ENCODE data around the gene LRRC56. TPM values are rescaled to one million over a fixed set of nuclear protein-coding genes. Genes with fewer than 3 reads are reported as not detected.

Gene LRRC56
- total RNA-seq, 1 experiment from 2014 or later: 3.4 TPM

DNA sequence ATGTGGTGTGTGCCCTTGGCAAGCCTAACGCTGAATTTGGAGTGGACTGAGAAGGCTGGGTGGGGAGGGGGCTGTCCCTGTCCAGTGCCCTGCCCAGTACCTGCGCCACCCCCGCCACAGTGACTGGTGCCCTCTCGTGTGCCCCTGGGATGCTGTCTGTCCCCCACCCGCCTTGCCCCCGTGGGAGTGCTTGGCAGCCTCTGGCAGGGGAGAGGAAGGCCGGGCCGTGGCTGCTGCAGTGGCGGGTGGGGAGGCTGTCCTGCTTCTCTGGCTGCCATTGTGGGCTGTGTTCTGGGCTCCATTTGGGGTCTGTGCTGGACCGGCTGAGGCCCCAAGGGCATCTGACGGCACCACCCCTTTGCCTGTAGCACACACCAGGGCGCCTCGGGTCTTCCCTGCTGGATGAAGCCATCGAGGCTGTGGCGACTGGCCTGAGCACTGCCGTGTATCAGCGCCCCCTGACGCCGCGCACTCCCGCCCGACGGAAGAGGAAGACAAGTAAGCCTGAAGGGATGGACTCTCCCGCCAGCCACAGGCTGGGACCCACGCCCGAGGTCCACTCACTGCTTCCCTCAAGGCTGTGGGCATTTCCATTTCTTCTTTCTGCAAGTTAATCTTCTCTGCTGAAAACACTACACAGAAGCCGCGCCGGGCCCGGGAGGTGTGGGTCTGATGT lies 60.8 kb downstream of the LRRC56 start:
- Histone ChIP-seq H3K56ac (ENCODE audit: insufficient read length, low read depth, low read length) (no peak overlapping the region), H4K5ac (ENCODE audit: insufficient read length, low read depth, low read length) (no peak overlapping the region), H4K91ac (ENCODE audit: insufficient read length, low read depth, low read length) (no peak overlapping the region), H3K23ac (ENCODE audit: insufficient read length, low read depth, low read length) (no peak overlapping the region), H2AK5ac (ENCODE audit: insufficient read length, low read length) (no peak overlapping the region), H3K27ac (ENCODE audit: insufficient read length, low read depth, low read length) (no peak overlapping the region), H3K18ac (ENCODE audit: insufficient read length, low read depth, low read length) (no peak overlapping the region), H2BK12ac (ENCODE audit: insufficient read length, low read depth, low read length) (no peak overlapping the region), H2BK15ac (ENCODE audit: low read depth, low read length) (no peak overlapping the region), H2BK20ac (ENCODE audit: low read depth, low read length, poor library complexity, severe bottlenecking) (no peak overlapping the region), H4K8ac (replicated peaks; ENCODE audit: insufficient read length, low read depth, low read length) (no peak overlapping the region), H2BK120ac (ENCODE audit: low read depth, low read length, poor library complexity, severe bottlenecking) (no peak overlapping the region), H3K79me1 (ENCODE audit: insufficient read depth, low read depth, low read length, poor library complexity, severe bottlenecking) (no peaks in the 10 kb centered on the region), H3K9me3 (ENCODE audit: control insufficient read depth, low read depth, low read length) (no peaks in the 10 kb centered on the region), H3K23me2 (ENCODE audit: insufficient read length, low read depth, low read length, poor library complexity, severe bottlenecking) (no peaks in the 10 kb centered on the region), H2BK5ac (ENCODE audit: insufficient read length, low read length) (no peak overlapping the region), H3K79me2 (ENCODE audit: insufficient read depth, low read length) (no peaks in the 10 kb centered on the region), H3K4me1 (ENCODE audit: insufficient read depth, low read length) (no peaks in the 10 kb centered on the region), H2AFZ (ENCODE audit: low read length) (no peak overlapping the region), H3K27me3 (ENCODE audit: insufficient read depth, low read length) (no peaks in the 10 kb centered on the region), H3K9ac (ENCODE audit: extremely low read depth, insufficient read length, low read length) (no peak overlapping the region), H3K4ac (ENCODE audit: low read depth, low read length) (no peak overlapping the region), H4K20me1 (ENCODE audit: control insufficient read depth, insufficient read depth, insufficient read length) (no peaks in the 10 kb centered on the region), H3T11ph (ENCODE audit: low read length) (no peak overlapping the region), H3K14ac (ENCODE audit: insufficient read depth, low read length) (no peak overlapping the region), H3K4me2 (ENCODE audit: insufficient read depth, insufficient read length, low read length) (no peak overlapping the region)
- WGBS (ENCODE audit: extremely low coverage, insufficient read length, low lambda C conversion rate): no CpG with 5 or more reads among the region's 30 CpGs
- Mint-ChIP-seq H3K27ac (no peak overlapping the region), H3K36me3 (ENCODE audit: insufficient read depth in 1 of 3, low read depth in 3 of 3) (peaks cover 43 to 80% (median 74%) of the 10 kb centered on the region in 3 experiments; a peak in 6 of 7 replicates), H3K4me3 (no peak overlapping the region), H3K27me3 (ENCODE audit: low read depth) (0 out of 2 replicates have a peak, but pooled peaks cover 2% of the 10 kb centered on the region), H3K9me3 (no peaks in the 10 kb centered on the region; a peak in 1 of 5 replicates), H3K4me1 (no peaks in the 10 kb centered on the region)
- DNase-seq: no peak
- TF ChIP-seq, protein P1, sequence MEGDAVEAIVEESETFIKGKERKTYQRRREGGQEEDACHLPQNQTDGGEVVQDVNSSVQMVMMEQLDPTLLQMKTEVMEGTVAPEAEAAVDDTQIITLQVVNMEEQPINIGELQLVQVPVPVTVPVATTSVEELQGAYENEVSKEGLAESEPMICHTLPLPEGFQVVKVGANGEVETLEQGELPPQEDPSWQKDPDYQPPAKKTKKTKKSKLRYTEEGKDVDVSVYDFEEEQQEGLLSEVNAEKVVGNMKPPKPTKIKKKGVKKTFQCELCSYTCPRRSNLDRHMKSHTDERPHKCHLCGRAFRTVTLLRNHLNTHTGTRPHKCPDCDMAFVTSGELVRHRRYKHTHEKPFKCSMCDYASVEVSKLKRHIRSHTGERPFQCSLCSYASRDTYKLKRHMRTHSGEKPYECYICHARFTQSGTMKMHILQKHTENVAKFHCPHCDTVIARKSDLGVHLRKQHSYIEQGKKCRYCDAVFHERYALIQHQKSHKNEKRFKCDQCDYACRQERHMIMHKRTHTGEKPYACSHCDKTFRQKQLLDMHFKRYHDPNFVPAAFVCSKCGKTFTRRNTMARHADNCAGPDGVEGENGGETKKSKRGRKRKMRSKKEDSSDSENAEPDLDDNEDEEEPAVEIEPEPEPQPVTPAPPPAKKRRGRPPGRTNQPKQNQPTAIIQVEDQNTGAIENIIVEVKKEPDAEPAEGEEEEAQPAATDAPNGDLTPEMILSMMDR (conservative IDR thresholded peaks at IDR 0.05): no peak
